ENCODE results near the gene PLCH1.
"Not testable (repeated sequence)": the region's sequence is repeated elsewhere in the genome, so short reads cannot be mapped to it uniquely, and the experiment has no call there.

DNA sequence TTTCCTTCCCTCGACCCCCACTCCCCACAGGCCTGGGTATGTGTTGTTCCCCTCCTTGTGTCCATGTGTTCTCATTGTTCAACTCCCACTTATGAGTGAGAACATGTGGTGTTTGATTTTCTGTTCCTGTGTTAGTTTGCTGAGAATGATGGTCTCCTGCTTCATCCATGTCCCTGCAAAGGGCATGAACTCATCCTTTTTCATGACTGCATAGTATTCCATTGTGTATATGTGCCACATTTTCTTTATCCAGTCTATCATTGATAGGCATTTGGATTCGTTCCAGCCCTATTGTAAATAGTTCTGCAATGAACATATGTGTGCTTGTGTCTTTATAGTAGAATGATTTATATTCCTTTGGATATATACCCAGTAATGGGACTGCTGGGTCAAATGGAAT lies 350.0 kb downstream of the PLCH1 start:
- TF ChIP-seq, protein P1, sequence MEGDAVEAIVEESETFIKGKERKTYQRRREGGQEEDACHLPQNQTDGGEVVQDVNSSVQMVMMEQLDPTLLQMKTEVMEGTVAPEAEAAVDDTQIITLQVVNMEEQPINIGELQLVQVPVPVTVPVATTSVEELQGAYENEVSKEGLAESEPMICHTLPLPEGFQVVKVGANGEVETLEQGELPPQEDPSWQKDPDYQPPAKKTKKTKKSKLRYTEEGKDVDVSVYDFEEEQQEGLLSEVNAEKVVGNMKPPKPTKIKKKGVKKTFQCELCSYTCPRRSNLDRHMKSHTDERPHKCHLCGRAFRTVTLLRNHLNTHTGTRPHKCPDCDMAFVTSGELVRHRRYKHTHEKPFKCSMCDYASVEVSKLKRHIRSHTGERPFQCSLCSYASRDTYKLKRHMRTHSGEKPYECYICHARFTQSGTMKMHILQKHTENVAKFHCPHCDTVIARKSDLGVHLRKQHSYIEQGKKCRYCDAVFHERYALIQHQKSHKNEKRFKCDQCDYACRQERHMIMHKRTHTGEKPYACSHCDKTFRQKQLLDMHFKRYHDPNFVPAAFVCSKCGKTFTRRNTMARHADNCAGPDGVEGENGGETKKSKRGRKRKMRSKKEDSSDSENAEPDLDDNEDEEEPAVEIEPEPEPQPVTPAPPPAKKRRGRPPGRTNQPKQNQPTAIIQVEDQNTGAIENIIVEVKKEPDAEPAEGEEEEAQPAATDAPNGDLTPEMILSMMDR (IDR thresholded peaks at IDR 0.05), result not testable (repeated sequence)
- not testable (repeated sequence) for TF ChIP-seq POLR2A (IDR thresholded peaks at IDR 0.05)
